ENCODE results near the gene BRIP1.

GRCh38 chr17:61699694-61700093 lies 163.6 kb downstream of the BRIP1 start:
- TF ChIP-seq, protein P1, sequence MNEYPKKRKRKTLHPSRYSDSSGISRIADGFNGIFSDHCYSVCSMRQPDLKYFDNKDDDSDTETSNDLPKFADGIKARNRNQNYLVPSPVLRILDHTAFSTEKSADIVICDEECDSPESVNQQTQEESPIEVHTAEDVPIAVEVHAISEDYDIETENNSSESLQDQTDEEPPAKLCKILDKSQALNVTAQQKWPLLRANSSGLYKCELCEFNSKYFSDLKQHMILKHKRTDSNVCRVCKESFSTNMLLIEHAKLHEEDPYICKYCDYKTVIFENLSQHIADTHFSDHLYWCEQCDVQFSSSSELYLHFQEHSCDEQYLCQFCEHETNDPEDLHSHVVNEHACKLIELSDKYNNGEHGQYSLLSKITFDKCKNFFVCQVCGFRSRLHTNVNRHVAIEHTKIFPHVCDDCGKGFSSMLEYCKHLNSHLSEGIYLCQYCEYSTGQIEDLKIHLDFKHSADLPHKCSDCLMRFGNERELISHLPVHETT (tag by site-specific recombination; IDR thresholded peaks at IDR 0.05), result no peak
- TF ChIP-seq CTCF (tag by site-specific recombination; IDR thresholded peaks at IDR 0.05) (no peak), ZNF677 (tag by site-specific recombination; IDR thresholded peaks at IDR 0.05) (no peak), TSHZ1 (tag by site-specific recombination; IDR thresholded peaks at IDR 0.05; ENCODE audit: borderline replicate concordance) (no peak), ATF2 (tag by site-specific recombination; IDR thresholded peaks at IDR 0.05; ENCODE audit: low read depth) (no peak), ZBTB21 (tag by site-specific recombination; IDR thresholded peaks at IDR 0.05) (no peak), ZNF416 (tag by site-specific recombination; IDR thresholded peaks at IDR 0.05) (no peak), ZFP37 (tag by site-specific recombination; IDR thresholded peaks at IDR 0.05) (no peak), ZSCAN30 (tag by site-specific recombination; IDR thresholded peaks at IDR 0.05) (no peak), ZNF175 (tag by site-specific recombination; IDR thresholded peaks at IDR 0.05) (no peak), ZNF843 (tag by site-specific recombination; IDR thresholded peaks at IDR 0.05) (no peak)
- TF ChIP-seq, protein P2, sequence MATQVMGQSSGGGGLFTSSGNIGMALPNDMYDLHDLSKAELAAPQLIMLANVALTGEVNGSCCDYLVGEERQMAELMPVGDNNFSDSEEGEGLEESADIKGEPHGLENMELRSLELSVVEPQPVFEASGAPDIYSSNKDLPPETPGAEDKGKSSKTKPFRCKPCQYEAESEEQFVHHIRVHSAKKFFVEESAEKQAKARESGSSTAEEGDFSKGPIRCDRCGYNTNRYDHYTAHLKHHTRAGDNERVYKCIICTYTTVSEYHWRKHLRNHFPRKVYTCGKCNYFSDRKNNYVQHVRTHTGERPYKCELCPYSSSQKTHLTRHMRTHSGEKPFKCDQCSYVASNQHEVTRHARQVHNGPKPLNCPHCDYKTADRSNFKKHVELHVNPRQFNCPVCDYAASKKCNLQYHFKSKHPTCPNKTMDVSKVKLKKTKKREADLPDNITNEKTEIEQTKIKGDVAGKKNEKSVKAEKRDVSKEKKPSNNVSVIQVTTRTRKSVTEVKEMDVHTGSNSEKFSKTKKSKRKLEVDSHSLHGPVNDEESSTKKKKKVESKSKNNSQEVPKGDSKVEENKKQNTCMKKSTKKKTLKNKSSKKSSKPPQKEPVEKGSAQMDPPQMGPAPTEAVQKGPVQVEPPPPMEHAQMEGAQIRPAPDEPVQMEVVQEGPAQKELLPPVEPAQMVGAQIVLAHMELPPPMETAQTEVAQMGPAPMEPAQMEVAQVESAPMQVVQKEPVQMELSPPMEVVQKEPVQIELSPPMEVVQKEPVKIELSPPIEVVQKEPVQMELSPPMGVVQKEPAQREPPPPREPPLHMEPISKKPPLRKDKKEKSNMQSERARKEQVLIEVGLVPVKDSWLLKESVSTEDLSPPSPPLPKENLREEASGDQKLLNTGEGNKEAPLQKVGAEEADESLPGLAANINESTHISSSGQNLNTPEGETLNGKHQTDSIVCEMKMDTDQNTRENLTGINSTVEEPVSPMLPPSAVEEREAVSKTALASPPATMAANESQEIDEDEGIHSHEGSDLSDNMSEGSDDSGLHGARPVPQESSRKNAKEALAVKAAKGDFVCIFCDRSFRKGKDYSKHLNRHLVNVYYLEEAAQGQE (tag by site-specific recombination; IDR thresholded peaks at IDR 0.05), result no peak
